Measurements from ENCODE around the gene MYL6.

The MYL6 gene

GRCh38 chr12:56157201-56158028, 744 bp upstream of the MYL6 start:
- no peak for DNase-seq (ENCODE audit: low read depth)
- peak overlapping the region; percentile 90 for H3K4me3 ChIP-seq (ENCODE audit: low read depth, low read length)
- TF ChIP-seq CTCF (IDR thresholded peaks at IDR 0.05; ENCODE audit: control insufficient read depth, extremely low read depth, insufficient read depth) = peak; percentile 35; the same call in 1 of the 2 replicates

GRCh38 chr12:56158926-56159461, 835 bp downstream of the MYL6 start:
- peak overlapping the region; percentile 90 for H3K4me3 ChIP-seq (ENCODE audit: low read depth, low read length)
- TF ChIP-seq CTCF (IDR thresholded peaks at IDR 0.05; ENCODE audit: control insufficient read depth, extremely low read depth, insufficient read depth) = no peak
- peak; percentile 46 for DNase-seq (ENCODE audit: low read depth)

DNA sequence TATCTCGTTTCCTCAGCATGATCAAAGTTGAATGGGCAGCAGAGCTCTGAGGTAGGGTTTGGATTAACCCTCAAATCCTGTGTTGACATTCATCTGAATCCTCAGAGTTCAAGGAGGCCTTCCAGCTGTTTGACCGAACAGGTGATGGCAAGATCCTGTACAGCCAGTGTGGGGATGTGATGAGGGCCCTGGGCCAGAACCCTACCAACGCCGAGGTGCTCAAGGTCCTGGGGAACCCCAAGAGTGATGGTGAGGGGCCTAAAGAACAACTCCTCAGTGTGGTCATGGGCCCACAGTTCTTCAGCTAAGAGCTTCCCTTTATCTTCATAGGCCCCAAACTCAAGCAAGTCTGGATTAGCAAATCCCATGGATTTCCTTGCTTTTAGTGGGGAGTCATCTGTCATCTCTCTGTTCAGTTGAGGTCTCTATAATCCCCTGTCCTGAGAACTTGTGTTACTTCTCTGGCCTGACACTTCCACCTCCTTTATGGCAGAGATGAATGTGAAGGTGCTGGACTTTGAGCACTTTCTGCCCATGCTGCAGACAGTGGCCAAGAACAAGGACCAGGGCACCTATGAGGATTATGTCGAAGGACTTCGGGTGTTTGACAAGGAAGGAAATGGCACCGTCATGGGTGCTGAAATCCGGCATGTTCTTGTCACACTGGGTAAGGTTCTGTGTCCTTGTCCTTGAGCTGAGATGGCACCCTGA, 1.5 kb downstream of the MYL6 start:
- no peak for TF ChIP-seq CTCF (IDR thresholded peaks at IDR 0.05; ENCODE audit: control insufficient read depth, extremely low read depth, insufficient read depth)
- no peak for DNase-seq (ENCODE audit: low read depth)
- peak overlapping the region; percentile 90 for H3K4me3 ChIP-seq (ENCODE audit: low read depth, low read length)

DNA sequence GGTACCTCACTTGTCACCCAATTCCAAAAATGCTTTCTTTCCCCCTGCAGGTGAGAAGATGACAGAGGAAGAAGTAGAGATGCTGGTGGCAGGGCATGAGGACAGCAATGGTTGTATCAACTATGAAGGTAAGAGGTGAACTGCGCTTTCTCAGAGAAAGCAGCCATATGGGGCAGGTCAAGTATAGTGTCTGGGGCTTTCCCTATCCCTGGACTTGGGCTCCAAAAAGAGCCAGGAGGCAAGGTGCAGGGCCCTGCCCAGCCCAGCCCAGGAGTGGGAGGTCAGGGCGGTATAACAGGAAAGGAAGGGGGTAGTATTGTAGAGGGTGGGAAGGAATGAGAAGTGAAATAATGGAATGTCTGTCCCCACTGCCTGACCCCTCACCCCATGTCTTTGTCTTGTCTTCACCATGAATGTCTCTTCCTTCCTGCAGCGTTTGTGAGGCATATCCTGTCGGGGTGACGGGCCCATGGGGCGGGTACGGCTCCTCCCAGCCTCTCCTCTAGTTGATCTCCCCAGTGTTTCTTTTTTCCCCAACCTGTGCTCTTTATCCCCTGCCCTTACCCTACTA, 2.1 kb downstream of the MYL6 start:
- peak overlapping the region; percentile 90; the same call in 1 of the 2 replicates for H3K4me3 ChIP-seq (ENCODE audit: low read depth, low read length)
- no peak for TF ChIP-seq CTCF (IDR thresholded peaks at IDR 0.05; ENCODE audit: control insufficient read depth, extremely low read depth, insufficient read depth)
- DNase-seq (ENCODE audit: low read depth) = no peak

- TF ChIP-seq CTCF (IDR thresholded peaks at IDR 0.05; ENCODE audit: control insufficient read depth, extremely low read depth, insufficient read depth) = no peak
- H3K4me3 ChIP-seq (ENCODE audit: low read depth, low read length) = no peak overlapping the region
- no peak for DNase-seq (ENCODE audit: low read depth)
Observed at GRCh38 chr12:56160894-56161689, 2.9 kb downstream of the MYL6 start.

DNA sequence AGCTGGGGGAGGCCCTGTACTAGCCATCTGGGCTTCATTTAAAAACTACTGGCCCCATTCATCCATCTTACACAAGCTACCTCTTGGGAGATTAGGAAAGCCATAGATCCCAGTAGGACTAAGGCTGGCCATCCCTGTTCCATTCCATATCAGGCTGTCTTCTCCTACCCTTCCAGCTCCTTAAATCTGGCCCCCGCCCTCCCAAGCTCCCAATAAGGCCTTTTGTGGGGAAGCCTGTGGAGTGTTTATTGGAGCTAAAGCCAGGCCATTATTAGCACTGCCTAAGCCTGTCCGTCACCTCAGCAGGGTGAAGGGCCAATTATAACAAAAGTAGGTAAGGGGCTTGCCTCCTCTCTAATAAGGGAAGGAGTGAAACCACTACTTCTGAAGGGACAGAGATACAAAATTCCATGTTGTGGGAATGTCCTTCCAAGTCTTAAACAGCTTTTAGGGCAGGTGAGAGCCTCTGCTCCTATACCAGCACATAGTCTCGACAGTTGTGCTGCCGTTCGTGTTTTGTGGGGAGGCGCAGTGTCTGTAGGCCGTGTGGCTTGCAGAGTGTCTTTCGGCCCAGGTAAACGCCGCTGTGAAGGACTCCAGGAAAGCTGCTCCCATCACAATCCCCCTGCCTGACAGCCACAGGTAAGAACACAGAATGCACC, 3.7 kb downstream of the MYL6 start:
- DNase-seq (ENCODE audit: low read depth) = no peak
- H3K4me3 ChIP-seq (ENCODE audit: low read depth, low read length) = no peak overlapping the region
- no peak for TF ChIP-seq CTCF (IDR thresholded peaks at IDR 0.05; ENCODE audit: control insufficient read depth, extremely low read depth, insufficient read depth)

Measured in LNCaP clone FGC (cell line).